ENCODE data around the gene NPTXR.
A peak's percentile ranks its signal among the peaks of the same experiment; 100 is the strongest.
"Not testable (repeated sequence)": the region's sequence is repeated elsewhere in the genome, so short reads cannot be mapped to it uniquely, and the experiment has no call there.

NPTXR gene

DNA sequence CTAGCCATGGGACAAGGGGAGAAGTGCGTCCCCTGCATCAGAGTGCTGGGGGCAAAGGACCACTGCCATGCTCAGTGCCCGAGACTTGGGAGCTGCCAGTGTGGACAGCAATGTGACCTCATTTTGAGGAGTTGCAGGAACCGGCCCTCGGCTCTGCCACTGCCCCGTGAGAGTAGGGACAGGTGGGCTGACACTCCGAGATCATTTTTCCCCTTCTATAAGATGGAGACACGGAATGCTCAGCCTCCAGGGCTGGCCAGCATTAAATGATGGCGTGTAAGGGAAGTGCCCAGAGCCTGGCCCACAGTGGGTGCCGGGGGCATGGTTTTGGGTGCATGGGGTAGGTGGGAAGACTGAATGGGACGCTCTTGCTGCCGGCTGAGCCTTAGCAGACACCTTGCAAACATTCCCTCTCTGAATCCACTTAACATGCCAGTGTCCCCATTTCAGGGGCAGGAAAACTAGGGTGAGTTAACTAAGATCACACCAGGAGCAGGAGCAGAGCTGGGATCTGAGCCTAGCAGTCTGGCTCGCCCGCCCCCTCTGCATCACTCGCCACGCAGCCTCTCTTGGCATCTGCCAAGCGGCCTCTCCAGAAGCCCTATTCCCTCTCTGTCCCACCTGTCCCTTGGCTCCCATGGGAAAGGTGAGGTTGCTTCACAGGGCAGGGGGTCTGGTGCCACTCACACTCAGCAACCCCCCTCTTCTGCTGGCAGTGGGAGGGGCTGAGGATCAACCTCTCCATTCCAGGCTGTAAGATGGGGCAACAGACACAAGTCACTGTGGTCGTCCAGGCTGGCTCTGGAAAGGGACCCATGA is 13.6 kb downstream of the NPTXR start:
- no peak for DNase-seq

DNA sequence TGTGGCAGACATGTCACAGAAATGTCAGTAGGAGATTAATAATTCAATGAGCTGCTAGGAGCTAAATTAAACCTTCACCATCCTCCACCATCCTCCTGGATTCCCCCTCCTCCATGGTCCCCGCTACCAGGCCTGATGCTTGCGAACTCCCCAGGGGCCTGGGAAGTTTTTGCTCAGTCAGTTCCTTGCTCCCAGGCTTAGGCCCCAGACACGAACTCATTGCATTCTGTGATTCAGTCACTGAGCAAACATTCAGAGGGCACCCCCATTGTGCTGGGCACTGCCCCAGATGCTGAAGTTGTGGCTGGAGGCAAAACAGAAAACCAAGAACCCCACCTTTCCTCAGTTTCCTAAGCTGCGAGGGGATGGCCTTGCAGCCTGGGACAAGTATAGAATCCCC is 14.3 kb downstream of the NPTXR start:
- DNase-seq: no peak

DNA sequence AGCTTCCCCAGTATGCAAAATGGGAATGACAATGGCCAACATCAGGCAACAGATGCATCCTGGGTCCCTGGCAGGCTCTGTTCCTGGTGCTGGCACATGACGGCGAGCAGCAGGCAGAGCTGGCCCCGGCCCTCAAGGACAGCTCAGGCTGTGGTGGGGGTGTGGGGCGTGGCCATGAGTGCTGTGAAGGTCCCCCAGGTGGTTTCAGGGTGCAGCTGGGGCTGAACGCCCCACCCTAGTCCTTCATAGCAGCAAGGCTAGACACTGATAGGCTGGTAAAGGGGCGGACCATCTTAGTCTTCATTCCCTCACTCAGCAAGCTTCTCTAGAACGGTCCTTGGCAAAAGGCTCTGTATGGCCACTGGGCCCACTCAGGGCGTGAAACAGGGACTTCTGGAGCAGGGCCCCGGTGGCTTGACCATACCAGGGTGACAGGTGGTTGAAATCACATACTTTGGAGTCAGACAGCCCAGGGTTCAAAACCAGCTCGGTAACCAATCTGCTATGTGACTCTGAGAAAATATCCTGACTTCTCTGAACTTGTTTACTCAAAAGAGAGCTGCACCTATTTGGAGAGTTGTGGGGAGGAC is 15.1 kb downstream of the NPTXR start:
- no peak for DNase-seq

DNA sequence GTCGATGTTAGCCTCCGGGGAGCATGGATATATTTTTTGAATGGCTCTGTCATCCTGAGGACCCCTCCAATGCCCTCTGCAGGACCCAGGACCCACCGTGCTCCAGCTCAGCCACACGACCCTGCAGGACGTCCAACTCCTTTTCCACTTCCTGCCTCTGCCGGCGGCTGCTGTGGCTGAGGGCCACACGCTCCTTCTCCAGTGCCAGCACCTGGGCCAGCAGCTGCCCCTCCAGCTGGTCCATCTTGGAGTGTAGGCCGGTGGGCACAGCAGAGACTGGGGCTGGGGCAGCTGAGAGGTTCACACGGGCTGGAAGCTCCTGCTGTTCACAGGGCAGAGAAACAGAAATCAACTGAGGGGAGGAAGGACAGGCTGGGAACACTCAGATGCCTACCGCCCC is 15.6 kb downstream of the NPTXR start:
- no peak for DNase-seq

DNA sequence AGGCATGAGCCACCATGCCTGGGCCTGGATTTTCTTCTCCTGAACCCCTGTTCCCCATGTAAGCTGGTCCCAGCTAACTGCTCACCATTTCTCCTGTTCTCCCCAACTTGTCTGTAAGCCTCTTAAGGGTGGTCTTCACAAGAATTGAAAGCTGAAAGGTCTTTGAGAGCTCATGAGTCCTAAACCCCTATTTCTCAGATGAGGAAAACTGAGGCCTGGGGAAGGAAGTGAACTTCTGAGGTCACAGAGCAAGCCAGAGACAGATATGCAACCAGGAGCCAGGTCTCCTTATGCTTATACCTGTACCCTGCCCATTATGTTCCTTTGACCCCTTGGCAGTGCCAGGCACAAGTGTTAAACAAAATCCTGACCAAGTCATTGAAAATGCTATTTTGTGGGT is 16.3 kb downstream of the NPTXR start:
- no peak for DNase-seq

DNA sequence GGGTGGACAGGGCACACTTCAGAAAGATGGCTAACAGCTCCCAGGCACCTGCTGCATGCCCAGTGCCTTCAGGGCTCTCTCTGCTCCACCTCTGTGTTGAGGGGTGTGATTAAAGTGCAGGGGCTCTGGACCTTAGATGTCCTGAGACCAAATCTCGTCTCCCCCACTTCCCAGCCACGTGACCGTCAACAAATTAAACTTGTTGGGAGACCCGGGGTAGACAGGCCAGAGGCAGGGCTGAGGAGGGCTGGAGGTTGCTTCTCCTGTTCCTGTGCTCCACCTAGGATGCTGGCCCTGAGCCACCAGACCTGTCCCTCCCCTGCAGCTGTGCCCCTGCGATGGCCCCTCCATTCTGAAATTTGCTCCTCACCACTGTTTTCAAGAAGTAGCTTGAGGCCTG is 17.0 kb downstream of the NPTXR start:
- no peak for DNase-seq

DNA sequence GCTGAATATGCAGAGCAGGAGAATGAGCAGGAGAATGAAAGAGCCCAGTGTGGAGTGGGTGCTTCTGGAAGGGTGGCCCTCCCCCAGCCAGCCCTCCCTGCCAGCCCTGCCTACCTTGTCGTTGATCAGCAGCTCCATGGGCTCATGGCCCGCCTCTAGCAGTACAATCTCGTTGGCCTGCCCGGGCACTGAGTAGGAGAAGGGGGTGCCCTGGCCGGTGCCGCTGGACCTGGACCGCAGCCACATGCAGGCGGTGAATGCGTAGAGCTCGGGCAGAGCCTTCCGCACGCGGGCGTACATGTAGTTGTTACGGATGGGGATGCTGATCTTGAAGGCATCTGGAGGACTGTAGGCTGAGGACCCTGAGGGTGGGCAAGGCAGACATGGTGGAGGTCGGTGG is 17.4 kb downstream of the NPTXR start:
- DNase-seq: no peak

DNA sequence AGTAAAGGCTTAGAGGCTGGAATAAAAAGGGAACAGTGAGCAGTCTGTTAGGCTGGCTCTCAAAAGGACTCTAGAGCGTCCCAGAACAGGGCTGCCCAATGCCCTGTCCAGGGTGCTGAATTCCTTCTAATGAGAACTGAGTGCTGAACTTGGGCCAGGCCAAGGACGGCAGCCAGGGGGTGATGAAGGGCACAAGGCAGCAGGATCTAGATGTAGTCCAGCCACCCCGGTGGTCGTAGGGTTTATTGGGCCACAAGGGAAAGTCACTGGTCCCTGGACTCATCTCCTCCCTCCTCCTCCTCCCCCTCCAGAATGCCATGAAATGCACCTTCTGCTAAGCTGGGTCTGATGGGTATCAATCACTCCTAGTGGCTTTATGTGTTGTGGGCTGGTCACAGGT is 19.2 kb downstream of the NPTXR start:
- peak; percentile 38 for DNase-seq

DNA sequence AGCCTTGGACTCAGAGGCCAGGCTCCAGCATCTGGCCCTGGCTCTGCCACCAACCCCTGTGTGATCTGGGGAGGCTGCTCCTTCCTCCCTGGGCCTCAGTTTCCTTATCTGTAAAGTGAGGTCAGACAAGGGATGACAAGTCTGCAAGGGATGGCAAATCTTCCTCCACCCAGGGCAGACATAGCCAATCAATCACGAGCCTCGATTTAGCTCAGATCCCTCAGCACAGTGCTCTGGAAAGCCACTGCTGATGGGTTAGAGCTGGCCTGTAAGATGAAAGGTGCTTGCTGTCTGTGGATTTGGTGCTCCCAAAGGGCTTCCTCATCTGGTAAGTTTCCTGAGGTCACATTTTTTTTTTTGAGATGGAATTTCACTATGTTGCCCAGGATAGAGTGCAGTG is 20.2 kb downstream of the NPTXR start:
- no peak for DNase-seq

DNA sequence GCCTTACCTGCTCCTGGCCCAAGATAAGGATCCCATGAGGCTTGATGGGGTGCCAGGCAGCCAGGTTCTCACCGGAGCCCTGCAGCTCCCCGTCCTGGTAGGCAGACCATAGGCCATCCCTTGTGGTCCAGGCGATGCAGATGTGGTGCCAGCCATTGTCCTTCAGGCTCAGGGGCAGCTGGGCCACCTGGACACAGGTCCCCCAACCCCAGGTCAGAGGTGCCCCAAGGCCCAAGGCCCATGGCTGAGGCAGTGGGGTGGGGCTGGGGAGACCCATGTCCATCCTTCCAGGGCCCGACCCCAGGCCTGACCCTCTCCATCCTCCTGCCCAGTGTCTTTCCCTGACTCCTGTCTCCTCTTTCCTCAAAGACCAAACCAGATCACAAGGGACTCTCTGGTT is 20.8 kb downstream of the NPTXR start:
- DNase-seq: no peak

DNA sequence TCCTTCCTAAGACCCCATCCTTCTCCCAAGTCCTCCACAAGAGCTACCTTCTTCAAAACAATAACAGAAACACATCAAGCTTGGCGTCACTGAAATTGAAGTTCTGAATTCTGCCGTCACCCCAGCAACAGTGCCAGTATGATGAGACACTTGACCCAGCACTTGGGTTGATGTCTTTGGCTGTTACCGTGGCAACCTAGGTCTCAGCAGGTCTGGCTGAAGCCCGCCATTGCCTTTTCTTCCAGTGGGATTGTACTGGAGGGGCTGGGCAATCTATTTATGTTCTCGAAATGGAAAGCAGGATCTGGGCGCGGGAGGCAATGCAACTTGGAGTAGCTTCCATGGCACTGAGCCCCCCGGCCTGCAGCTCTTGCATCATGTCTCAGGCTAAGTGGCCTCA is 23.8 kb downstream of the NPTXR start:
- DNase-seq: peak; percentile 40

DNA sequence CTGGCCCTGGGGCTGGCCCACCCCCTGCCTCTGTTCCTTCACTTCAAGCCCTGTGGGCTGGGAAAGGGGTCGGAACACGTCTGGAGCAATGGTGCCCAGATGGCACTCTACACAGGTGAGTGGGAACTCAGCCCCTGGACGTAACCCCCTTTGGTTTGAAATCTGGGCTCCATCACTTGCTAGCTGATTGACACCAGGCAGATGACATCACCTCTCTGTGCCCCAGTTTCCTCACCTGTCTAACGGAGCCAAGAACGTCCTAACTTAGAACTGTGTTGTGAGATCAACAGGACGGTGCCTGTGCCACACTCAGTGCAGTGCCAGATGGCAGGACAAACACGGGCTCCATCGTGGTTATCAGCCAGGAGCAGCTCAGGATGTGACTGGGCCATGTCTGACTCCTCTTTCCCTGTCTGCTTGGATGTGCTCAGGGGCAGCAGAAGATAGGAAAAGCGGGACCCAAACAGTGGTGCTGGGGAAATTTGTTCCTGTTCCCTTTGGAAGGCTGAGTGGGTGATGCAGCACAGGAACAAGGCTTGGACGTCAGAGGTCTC is 24.4 kb downstream of the NPTXR start:
- no peak for DNase-seq

DNA sequence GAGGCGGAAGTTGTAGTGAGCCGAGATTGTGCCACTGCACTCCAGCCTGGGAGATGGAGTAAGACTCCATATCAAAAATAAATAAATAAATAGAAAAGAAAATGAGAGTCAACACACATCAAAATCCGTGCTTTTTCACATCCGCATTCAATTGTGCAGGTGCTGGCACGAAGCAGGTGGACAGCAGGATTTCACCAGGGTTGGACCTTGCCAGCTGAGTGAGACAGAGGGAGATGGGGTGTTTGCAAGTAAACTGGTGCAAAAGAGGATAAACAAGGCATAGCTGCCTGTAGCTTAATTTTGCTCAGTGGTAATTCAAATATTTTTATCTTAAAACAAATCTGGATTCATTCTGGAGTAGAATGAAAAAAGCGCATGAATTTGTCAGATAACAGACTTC is 26.6 kb downstream of the NPTXR start:
- DNase-seq: no peak

DNA sequence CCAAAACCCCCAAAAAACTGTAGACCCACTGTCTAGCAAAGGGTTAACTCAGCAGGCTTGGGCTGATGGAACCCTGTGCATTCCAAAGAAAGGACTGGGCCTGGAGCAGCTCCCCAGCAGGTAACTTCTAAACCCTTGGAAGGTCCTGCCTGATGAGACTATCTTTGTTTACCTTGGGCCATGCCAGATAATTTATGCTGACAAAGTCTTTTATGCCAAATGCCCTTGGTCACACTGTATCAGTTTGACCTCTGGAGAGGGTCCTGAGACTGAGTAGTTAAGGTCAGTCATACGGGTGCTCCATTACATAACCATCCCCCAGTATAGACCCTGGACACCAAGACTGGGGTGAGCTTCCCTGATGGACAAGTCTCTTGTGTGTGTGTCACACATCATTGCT is 28.0 kb downstream of the NPTXR start:
- no peak for DNase-seq

DNA sequence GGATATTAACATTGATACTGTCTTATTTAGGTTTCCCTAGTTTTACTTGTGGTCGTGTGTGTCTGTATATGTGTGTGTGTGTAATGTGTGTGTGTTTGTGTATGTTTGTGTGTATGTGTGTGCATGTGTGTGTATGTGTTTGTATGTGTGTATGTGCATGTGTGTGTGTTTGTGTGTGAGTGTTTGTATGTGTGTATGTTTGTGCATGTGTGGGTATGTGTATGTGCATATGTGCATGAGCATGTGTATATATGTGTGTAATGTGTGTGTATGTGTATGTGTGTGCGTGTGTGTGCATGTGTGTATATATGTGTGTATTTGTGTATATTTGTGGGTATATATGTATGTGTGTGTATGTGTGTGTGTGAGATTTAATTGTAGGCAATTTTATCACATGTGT is 32.6 kb downstream of the NPTXR start:
- DNase-seq: no peak

DNA sequence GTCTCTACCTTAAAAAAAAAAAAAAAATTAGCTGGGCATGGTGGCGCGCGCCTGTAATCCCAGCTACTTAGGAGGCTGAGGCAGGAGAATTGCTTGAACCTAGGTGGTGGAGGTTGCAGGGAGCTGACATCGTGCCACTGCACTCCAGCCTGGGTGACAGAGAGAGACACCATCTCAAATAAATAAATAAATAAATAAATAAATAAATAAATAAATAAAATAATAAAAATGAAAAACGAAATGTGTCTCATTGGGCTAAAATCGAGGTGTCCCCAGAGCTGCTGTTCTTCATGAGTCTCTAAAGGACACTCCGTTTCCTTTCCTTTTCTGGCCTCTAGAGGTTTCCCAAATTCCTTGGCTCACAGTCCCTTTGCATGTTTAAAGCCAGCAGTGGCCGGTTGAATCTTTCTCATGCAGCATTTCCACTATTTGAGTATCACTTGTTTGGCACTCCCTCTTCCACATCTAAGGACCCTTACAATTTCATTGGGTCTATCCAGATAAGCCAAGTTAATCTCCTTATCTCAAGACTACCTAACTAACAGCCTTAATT is 38.7 kb downstream of the NPTXR start:
- DNase-seq: not testable (repeated sequence)

DNA sequence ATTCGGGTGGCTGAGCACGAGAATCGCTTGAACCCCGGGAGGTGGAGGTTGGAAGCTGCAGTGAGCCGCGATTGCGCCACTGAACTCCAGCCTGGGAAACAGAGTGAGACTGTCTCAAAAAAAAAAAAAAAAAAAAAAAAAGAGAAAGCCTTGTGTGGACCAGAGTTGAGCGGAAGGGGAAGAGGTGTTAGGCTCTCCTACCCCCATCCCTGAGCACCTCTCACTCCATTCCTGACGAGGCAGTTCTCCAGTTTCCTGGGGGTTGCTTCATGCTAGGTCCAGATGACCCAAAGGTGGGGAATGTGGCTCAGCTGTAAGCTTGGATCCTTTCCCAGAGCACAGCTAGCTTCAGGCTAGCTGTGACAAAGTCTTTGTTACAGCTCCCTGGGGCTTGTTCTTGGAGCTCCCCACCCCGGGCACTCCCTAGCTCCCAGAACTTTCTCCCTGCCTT is 41.1 kb downstream of the NPTXR start:
- DNase-seq: peak; percentile 30

DNA sequence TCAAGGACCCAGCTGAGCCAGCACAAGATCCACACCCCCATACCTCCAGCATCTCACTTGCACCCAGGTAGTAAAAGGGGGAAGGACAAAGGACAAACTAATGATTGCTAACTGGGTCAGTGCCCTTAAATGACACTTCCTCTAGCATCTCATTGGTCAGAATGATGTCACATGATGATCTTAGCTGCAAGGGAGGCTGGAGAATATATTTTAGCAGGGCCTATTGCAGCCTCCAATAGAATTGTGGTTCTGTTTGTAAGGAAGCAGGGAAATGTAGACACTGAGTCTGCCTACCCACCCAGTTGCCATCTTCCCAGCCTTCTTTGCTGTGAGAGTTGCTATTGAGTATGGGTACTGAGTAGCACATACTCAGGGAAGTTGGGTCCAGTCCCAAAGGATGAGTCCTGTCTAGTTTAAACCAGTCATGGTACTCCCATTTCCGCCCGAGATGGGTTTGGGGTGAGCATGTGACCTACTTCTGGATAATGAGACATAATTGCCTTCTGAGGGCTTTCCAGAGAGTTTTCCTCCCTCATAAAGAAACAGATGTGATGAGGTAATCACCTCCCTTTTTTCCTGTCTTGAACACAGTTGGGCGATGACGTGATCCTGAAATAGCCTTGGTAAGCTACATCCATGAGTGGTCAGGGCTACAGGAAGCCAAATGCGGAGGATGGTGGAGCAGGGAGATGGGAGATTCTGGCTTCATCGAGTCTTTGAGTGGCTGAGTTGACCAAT is 44.4 kb downstream of the NPTXR start:
- no peak for DNase-seq

DNA sequence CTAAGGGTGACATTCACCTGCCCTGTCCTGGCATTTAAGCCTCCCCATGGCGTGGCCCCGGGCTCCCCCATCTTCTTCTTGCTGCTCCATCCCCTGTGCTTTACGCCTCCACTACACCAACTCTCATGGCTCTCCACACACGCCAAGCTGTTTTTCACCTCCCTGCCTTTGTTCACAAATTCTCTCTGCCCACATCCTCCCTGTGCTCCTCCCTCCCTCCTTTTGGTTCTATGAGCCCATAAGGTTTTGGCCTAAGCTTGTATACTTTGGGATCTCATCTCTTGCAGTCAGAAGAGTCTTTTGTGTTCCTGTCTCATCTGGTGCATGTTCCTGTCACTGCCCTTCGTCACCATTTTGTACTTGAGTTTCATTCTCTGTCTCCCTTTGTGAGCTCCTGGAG is 45.3 kb downstream of the NPTXR start:
- no peak for DNase-seq

DNA sequence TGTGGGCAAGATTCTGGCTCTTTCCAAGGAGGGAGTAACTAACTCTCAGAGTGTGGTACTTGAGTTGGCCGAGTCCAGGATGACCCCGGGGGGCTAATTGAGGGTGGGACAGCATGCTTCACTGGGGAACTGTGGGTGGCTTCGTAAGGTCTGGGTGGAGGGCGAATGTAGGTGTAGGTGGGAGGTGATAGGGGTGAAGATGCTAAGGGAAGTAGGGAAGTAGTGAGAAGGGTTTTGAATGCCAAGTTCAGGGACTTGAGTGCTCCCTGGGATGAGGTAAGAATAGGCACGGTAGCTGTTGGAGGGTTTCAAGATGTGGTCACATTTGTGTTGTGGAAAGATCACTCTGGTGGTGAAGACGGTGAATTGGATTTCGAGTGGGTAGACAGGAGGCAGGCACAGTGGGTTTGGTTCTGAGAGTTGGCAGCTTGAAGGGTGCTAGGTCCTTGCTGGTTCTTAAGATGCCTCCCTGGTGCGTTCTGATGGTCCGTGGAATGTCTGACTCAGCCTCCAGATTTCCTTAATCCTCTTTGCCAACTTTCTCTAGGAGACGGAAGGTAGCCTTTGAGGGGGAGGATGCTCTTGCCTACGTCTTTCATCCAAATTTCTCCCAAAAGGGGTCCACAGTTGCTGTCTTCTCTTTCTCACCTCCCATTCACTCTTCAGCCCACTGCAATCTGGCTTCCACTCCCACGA is 47.4 kb downstream of the NPTXR start:
- DNase-seq: no peak

DNA sequence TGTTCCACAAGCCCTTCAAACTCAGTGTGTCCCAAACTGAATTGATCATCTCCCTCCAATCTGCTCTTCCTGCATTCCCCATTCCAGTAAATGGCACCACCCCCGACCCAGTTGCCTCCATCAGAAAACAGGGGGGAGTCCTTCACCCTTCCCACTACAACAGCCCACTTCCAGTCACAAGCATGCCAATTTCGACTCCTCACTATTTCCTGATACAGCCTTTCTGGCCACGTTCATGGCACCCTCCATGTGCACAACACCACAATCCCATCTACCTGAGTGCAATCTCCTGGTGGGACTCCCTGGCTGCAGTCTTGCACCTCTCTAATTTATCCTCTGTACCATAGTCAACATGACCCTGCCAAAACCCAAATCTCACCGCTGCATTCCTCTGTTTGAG is 48.3 kb downstream of the NPTXR start:
- no peak for DNase-seq

DNA sequence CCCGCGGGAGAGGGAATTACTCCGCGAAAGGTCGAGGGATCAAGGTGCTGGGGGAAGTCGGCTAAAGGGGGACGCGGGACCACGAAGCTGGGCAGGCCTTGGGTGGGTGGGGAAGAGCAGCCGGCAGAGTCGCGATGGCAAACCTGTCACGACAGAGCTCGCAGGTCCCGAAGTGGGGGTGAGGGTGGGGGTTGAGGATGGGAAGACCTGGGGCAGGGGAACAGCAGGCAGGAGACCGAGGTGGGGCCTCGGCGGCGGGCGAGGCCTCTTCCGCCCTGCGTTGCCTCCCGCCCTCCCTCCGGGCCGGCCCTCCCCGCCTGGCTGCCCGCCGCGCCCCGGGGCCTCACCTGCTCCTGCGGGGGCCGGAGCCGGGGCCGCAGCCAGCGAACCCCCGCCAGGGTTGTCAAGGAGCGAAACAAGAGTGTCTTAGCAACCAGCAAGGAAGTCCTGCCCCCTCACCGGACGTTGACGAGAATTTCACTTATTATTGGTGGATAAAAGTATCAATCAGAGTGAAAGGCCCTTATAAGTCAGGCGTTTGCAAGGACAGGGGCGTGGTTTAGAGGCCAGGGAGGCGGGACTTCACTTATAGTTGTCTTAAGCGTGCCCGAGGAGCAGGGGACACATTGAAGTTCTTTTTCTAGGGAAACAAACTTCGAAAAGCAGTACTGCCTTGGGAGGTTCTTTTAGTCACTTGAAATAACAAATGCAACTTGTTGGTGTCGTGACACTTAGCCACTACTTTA is 49.9 kb downstream of the NPTXR start, which contains the start of gene DNAL4:
Gene DNAL4 (minus strand): TSS at position 423 of the 746 bp plus-strand sequence. CDS start 11,412 bp downstream, outside the sequence.
- DNase-seq: peak; percentile 98

Data from DMS53 (cell line).